GM19463 (cell line): Measurements from ENCODE around the gene APOC3.

Experiments used
- ATAC-seq: cut with Tn5 transposase; IDR thresholded peaks from one replicate; pipeline ENCODE4 v1.9.1; 2021; ENCODE audit warnings: mild to moderate bottlenecking, moderate library complexity; ENCODE audit not compliant: unreplicated experiment

The APOC3 gene

DNA sequence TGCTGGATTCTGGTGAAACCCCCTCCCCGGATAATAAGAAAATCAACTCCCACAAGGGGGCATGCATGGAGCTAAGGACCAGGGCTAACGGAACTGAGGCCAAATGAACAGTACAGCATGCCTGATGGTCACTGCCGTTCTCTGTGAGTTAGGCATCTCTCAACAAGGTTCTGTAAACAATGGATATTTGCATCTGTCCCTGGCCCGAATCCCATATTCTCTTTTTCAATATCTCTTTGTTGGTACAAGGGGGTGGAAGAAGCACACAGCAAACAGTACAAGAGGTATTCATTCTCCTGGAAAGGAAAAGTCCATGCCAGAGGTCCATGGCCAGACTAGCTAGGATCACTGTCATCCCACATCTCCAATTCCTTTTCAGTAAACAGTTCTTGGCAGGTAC lies 39.9 kb downstream of the APOC3 start:
- ATAC-seq = no peak

DNA sequence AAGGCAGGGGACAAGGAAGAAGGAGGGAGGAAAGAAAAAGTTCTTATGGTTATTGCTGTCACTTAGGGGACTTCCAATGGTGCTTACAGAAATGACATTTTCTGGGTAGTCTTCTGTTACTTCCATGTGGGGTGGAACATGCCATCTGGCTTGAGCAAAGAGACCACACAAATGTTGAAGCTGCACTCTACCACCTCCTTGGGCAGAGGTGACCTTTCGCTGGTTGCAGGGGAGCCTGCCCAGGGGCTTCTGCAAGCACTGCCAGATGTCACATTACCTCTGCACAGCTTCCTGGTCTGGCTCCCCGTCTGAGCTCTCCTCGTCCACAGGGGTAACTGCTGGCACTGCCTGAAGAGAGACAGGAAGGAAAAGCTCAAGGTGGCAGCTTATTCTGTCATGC lies 40.3 kb downstream of the APOC3 start:
- no peak for ATAC-seq

GRCh38 chr11:116871248-116871647 lies 41.5 kb downstream of the APOC3 start:
- ATAC-seq = no peak

DNA sequence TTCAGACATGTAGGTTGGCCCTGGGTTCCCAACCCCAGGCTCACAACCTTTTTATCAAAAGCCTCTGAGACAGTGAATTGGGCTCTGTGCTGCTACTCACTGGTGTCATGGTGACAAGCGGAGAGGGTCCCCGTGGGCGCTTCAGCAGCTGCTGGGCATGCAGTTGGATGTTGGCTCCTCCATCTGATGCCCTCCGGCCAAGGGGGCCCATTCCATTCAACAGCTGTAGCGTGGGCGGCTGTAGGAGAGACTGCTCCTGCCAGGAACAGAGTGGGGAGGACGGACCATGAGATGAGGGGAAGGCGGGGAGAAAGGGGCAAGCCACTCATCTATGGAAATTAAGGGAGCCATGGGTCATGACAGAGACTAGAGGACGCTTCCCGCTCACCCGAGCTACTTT lies 43.7 kb downstream of the APOC3 start:
- no peak for ATAC-seq

DNA sequence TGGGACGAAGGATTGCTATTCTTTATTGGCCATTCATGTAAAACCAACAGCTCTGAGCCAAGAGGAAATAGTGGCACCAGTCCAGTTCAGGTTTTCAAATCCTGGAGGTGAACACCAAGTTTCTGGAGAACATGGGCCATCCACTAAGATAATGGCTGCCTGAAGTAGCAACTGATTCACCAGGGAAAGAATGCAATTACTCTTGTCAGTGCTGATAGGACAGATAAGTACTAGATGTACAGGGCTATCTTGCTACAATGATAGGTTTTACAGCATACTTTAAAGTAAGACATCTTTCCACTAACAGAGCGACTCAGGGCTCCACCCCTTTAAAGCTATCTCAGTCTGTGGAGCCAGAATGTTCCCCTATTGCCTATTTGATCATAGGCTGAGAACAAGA lies 44.5 kb downstream of the APOC3 start:
- ATAC-seq = no peak

DNA sequence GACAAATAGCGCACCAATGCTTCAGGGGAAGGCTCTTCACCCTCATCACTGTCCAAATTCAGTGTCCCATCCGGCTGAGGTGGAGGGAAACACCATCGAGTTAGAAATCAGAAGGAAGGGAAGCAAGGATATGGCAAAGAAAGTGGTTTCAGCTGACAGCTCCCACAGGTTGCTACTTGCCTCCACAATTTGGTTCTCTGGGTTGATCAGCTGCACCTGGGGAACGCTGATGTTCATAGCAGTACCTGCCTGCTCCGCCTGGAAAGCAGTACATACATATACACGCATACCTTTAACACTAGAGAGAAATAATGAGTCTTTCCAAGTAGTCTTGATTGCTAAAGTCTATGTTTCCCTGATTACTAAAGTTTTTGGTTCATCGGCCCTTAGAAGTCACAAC lies 45.5 kb downstream of the APOC3 start:
- ATAC-seq = no peak

GRCh38 chr11:116876656-116877055 lies 46.9 kb downstream of the APOC3 start:
- ATAC-seq = no peak

DNA sequence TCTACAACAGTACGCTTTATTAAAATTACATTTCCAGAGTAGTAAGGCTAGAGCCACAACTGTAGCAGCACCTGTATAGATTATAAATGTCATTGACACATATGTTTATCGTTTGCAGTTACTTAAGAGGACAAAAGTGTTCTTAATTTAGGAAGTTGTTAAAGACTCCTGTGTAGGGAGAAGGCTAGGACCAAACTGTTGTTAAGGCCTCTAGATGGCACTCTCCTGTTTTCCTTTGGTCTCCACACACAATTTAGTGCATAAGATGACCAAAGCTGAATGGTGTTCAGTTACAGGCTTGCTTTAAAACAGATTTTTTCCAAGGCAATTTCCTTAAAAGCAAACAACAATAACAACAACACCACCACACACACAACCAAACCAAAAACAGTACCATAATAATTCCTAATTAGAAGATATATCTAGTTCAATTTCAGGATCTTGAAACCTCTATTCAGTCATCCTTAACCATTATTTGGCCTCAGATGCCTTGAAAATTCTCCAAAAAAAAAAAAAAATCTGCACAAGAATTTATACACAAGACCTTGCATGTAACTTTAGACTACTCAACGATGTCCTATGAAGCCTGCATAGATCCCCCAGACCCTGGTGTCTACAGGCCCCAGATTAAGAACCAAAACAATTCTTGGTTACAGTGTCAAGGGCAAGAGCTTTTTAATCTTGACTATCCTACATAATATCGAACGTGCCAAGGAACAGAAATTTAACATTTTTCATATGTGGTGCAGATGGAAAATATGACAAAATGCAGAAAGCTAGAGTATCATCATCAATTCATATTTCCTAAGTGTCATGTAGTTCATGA lies 50.3 kb downstream of the APOC3 start:
- ATAC-seq = no peak

GRCh38 chr11:116881143-116881542 lies 51.4 kb downstream of the APOC3 start:
- ATAC-seq = no peak

GRCh38 chr11:116882386-116882785 lies 52.7 kb downstream of the APOC3 start:
- no peak for ATAC-seq
